ENCODE measurements around the gene GCH1.

The GCH1 gene

GRCh38 chr14:54857830-54858269, 44.8 kb downstream of the GCH1 start:
- DNase-seq = no peak

- DNase-seq = no peak
These were observed 46.5 kb downstream of the GCH1 start for GRCh38 chr14:54856152-54856551.

- no peak for DNase-seq
These were observed 48.4 kb downstream of the GCH1 start for GRCh38 chr14:54854181-54854580.

- no peak for DNase-seq
These were observed 49.3 kb downstream of the GCH1 start for GRCh38 chr14:54853339-54853738.

GRCh38 chr14:54852215-54852614, 50.4 kb downstream of the GCH1 start:
- DNase-seq = no peak

GRCh38 chr14:54848910-54849309, 53.7 kb downstream of the GCH1 start:
- DNase-seq = no peak

GRCh38 chr14:54845641-54846040, 57.0 kb downstream of the GCH1 start:
- DNase-seq = no peak

GRCh38 chr14:54844479-54844878, 58.1 kb downstream of the GCH1 start:
- DNase-seq = no peak

- DNase-seq = no peak
These were observed 61.8 kb downstream of the GCH1 start for GRCh38 chr14:54840798-54841197.

- no peak for DNase-seq
These were observed 62.3 kb downstream of the GCH1 start for GRCh38 chr14:54840336-54840735.

GRCh38 chr14:54839701-54840119, 62.9 kb downstream of the GCH1 start:
- DNase-seq = no peak

GRCh38 chr14:54838931-54839512, 63.6 kb downstream of the GCH1 start:
- DNase-seq = no peak

- no peak for DNase-seq
These were observed 65.0 kb downstream of the GCH1 start for GRCh38 chr14:54837508-54838149.

GRCh38 chr14:54836231-54836630, 66.4 kb downstream of the GCH1 start:
- no peak for DNase-seq

GRCh38 chr14:54834727-54835126, 67.9 kb downstream of the GCH1 start:
- DNase-seq = no peak

GRCh38 chr14:54834081-54834480, 68.5 kb downstream of the GCH1 start:
- no peak for DNase-seq

GRCh38 chr14:54830650-54831049, 72.0 kb downstream of the GCH1 start:
- DNase-seq = no peak

- no peak for DNase-seq
These were observed 73.0 kb downstream of the GCH1 start for GRCh38 chr14:54829486-54830224.

GRCh38 chr14:54828037-54828436, 74.6 kb downstream of the GCH1 start:
- no peak for DNase-seq

- no peak for DNase-seq
These were observed 78.7 kb downstream of the GCH1 start for GRCh38 chr14:54823757-54824549.

GRCh38 chr14:54822685-54823084, 79.9 kb downstream of the GCH1 start:
- DNase-seq = no peak

GRCh38 chr14:54818201-54819133, 84.2 kb downstream of the GCH1 start:
- no peak for DNase-seq
